Omental fat pad (tissue), 4 donors: ENCODE results near the gene SMOC2. TPM values are rescaled to one million over a fixed set of nuclear protein-coding genes. Genes with fewer than 3 reads are reported as not detected.

Experiments used
- ATAC-seq: fragments of 150-250 bp; one replicate; pipeline ENCODE4 v1.9.1; 2016; ENCODE audit warnings: mild to moderate bottlenecking, moderate library complexity; ENCODE audit not compliant: low FRiP score
- DNase-seq: peaks from one replicate; pipeline ENCODE4 v3.0.0-alpha.2; 2019; ENCODE audit warnings: low spot score
- total RNA-seq, 4 donors: library from RNA; depleted of rRNA; stranded (reverse); fragments of >200 nt; gene quantifications; one replicate each; pipeline ENCODE4 v1.1.0, GENCODE V29; 2016
- TF ChIP-seq, protein P1 (sequence below), 3 donors: fragments of 450-650 bp; IDR thresholded peaks; one replicate each; pipeline ENCODE4 v1.5.1; 2016 to 2017; ENCODE audit warnings: antibody characterized with exemption in 3 of 3, mild to moderate bottlenecking in 3 of 3, moderate library complexity in 2 of 3

The SMOC2 gene
- total RNA-seq, 4 donors from 2014 or later, result 53.1 to 164 (median 102) TPM

DNA sequence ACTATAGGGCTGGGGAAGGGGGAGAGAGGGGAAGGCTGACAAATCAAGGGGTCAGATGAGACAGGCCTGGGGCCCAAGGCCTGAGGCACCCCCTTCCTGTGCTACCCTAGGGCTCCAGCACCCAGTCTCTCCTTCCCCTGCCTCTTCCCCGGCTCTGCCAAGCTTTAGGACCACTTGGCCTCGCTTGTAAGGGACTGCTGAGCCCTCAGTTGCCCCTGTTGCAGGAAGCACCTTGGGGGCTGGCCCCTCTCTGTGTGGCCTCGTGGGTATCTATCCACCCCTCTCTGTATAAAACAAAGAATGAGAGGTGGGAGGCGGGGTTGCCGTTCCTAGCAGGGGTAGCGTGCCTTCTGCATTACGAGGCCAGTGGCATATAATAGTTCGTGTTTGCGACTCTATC, 21.4 kb upstream of the SMOC2 start:
- no peak for ATAC-seq
- DNase-seq, result no peak
- TF ChIP-seq, protein P1, sequence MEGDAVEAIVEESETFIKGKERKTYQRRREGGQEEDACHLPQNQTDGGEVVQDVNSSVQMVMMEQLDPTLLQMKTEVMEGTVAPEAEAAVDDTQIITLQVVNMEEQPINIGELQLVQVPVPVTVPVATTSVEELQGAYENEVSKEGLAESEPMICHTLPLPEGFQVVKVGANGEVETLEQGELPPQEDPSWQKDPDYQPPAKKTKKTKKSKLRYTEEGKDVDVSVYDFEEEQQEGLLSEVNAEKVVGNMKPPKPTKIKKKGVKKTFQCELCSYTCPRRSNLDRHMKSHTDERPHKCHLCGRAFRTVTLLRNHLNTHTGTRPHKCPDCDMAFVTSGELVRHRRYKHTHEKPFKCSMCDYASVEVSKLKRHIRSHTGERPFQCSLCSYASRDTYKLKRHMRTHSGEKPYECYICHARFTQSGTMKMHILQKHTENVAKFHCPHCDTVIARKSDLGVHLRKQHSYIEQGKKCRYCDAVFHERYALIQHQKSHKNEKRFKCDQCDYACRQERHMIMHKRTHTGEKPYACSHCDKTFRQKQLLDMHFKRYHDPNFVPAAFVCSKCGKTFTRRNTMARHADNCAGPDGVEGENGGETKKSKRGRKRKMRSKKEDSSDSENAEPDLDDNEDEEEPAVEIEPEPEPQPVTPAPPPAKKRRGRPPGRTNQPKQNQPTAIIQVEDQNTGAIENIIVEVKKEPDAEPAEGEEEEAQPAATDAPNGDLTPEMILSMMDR (IDR thresholded peaks at IDR 0.05), result no peak

DNA sequence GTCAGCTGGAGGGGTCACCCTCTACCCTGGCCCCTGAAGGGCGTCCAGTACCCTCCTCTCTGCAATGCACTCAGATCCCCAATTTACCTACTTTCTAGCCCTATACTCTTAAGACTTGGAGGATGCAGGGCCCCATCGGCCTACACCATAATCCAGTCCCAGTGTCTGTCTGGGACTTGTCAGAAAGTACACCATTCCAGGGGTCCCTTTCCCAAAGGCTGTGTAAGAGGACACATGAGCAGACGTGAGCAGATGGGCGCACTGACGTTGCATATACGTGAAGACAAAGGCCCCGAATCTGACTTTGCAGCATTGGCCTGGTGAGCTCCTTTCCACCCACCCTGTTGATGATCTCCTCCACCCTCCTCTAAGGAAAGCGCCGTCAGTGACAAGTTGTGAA, 20.9 kb upstream of the SMOC2 start:
- DNase-seq (no peak), ATAC-seq (no peak)
- TF ChIP-seq, protein P1 (IDR thresholded peaks at IDR 0.05), result no peak

DNA sequence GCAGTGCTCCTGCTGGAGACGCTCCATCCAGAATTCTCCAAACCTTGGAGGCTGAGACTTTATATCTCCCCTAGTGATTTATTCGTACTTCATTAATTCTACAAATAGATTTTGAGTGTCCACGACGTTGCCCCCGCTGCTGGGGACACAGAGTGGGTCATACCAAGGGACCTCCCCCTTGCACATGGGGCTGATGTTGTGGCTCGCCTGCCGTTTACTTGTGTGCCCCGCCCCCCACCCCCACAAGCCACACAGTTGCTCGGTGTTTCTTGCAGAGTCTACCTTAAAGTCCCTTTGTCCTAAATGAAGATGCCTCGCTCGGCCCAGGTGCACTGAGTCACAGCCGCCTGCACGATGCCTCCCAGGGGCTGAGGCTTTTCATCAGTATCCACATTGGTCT, 20.3 kb upstream of the SMOC2 start:
- TF ChIP-seq, protein P1 (IDR thresholded peaks at IDR 0.05), result no peak
- no peak for DNase-seq
- ATAC-seq, result no peak

DNA sequence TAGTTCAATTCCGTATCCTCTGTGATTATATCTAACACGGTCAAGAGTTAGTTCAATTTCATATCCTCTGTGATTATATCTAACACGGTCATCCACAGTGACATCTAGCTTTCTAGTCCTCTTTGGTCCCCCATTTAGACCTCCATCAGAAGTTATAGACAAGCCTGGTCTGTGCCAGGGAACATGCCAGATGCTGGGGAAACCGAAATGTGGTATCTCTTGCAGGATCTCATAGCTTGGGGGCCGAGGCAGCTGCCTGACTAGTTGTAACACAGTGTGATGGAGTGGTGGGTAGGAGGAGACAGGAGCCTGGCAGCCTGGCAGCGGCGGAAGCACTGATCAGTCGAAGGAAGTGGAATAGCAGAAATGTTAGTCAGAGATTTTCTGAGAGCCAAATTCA, 13.8 kb upstream of the SMOC2 start:
- DNase-seq (no peak), ATAC-seq (no peak)
- TF ChIP-seq, protein P1 (IDR thresholded peaks at IDR 0.05), result no peak

DNA sequence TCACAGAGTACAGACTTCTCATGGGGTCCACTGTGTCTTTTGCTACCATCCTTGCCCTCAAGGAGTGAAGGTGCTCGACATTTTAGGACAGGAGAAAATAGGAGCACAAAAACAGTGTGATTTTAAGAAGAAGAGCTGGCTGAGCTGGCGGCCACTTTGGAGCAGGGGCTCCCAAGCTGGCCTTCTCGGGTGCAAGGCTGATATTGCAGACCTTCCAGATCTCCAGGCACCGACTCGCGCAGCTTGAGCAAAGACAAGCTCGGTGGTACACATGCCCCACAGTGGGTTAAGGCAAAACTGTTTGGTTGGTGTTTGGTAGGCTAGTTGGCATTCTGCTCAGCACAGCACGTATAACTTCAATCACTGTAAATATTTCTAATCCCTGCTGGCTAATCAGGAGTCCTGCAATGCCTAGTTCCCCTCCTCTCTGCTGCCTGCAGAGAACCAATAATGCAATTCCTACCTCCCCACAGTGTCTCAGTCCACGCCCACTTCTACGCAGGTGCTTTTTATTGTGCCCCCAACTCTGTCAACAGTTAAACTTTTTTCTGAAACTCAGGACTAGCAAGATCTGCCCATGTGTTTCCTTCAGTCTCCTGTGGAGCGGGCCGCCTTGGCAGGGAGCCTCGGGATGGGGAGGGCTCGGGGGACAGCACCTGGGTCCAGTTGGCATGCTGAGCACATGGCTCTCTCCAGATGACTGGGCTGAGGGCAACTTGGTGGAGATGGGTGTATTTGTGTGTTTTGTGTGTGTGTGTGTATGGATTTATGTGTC, 12.7 kb upstream of the SMOC2 start:
- no peak for DNase-seq
- ATAC-seq, result no peak
- TF ChIP-seq, protein P1 (IDR thresholded peaks at IDR 0.05), result no peak

DNA sequence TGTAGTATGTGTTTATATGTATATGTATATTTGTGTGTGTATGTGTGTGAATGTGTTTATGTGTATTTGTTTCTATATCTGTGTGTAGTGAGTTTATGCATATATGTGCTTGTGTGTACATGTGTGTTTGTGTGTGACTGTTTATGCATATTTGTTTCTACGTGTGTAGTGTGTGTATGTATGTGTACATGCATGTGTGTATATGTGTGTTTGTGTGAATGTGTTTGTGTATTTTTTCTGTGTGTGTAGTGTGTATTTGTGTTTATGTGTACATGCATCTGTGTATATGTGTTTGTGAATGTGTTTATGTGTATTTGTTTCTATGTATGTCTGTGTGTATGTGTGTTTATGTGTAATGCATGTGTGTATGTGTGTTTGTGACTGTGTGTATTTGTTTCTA, 12.1 kb upstream of the SMOC2 start:
- no peak for DNase-seq
- TF ChIP-seq, protein P1 (IDR thresholded peaks at IDR 0.05), result no peak
- no peak for ATAC-seq

DNA sequence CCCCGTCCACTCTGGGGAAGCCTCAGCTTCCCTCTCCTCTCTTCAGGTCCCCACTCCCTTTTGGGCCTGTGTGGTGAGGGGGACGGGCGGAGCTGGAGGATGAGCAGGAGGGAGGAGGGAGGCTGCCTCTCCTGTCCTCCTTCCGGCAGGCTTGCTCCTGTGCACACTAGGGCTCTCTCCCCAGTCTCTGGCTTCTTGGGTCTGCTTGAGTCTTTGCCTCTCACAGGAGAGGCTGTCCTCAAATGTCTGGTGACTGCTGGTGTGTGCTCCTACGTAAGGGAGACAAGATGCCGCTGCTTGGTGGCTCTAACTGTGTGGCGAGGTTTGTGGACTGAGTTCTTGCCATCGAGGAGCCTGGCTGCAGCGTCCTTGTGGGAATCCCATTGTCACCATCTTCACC, 8.8 kb upstream of the SMOC2 start:
- ATAC-seq (no peak), DNase-seq (no peak)
- TF ChIP-seq, protein P1 (IDR thresholded peaks at IDR 0.05), result no peak
